ENCODE results near the gene TMEM154. TPM values are rescaled to one million over a fixed set of nuclear protein-coding genes. Genes with fewer than 3 reads are reported as not detected.
A peak's percentile ranks its signal among the peaks of the same experiment; 100 is the strongest.

TMEM154 gene
- total RNA-seq, 1 experiment from 2014 or later, result 41.5 TPM

GRCh38 chr4:152700151-152700550 is 20.4 kb upstream of the TMEM154 start:
- H3K4me3 Mint-ChIP-seq (ENCODE audit: unreplicated experiment), result no peak overlapping the region
- H3K9me3 Mint-ChIP-seq (ENCODE audit: unreplicated experiment), result peaks cover 7% of the 10 kb centered on the region
- H3K4me1 Mint-ChIP-seq (ENCODE audit: insufficient read depth, unreplicated experiment), result peaks cover 8% of the 10 kb centered on the region
- BruUV-seq (replicated peaks), result no TSS peak
- no peaks in the 10 kb centered on the region for H3K27me3 Mint-ChIP-seq (ENCODE audit: insufficient read depth, unreplicated experiment)
- DNase-seq (ENCODE audit: unreplicated experiment), result peak; percentile 60
- POLR2A ChIA-PET, result interaction anchor here (0.6 to 3.9 kb wide), 3 partner anchors 10 to 185 kb away, joined by 3 to 47 read pairs (median 4); partner anchors contain the start of gene TMEM154
- H3K27ac Mint-ChIP-seq (ENCODE audit: low read depth, unreplicated experiment), result no peak overlapping the region
- H3K36me3 Mint-ChIP-seq (ENCODE audit: insufficient read depth, unreplicated experiment), result no peaks in the 10 kb centered on the region
- TF ChIP-seq CTCF (IDR thresholded peaks at IDR 0.05; ENCODE audit: unreplicated experiment), result no peak
- intact Hi-C loops (cut with micrococcal nuclease), result no loop called here
- CTCF ChIA-PET, result interaction anchor here (0.6 to 1.4 kb wide), 2 partner anchors 25 to 35 kb away, joined by 3 to 4 read pairs; no protein-coding TSS in a partner anchor

- BruUV-seq (replicated peaks), result no TSS peak
- no peak overlapping the region for H3K4me3 Mint-ChIP-seq (ENCODE audit: unreplicated experiment)
- H3K27ac Mint-ChIP-seq (ENCODE audit: low read depth, unreplicated experiment), result no peak overlapping the region
- ChIA-PET CTCF (interaction anchor here (0.7 to 1.4 kb wide), 4 partner anchors 19 to 52 kb away, joined by 3 to 5 read pairs (median 4); no protein-coding TSS in a partner anchor), POLR2A (interaction anchor here (0.7 to 3.9 kb wide), 3 partner anchors 10 to 90 kb away, joined by 4 to 47 read pairs (median 5); partner anchors contain the start of gene TMEM154)
- H3K9me3 Mint-ChIP-seq (ENCODE audit: unreplicated experiment), result no peaks in the 10 kb centered on the region
- no peak for DNase-seq (ENCODE audit: unreplicated experiment)
- H3K36me3 Mint-ChIP-seq (ENCODE audit: insufficient read depth, unreplicated experiment), result no peaks in the 10 kb centered on the region
- no peak for TF ChIP-seq CTCF (IDR thresholded peaks at IDR 0.05; ENCODE audit: unreplicated experiment)
- intact Hi-C loops (cut with micrococcal nuclease), result no loop called here
- H3K4me1 Mint-ChIP-seq (ENCODE audit: insufficient read depth, unreplicated experiment), result peaks cover 8% of the 10 kb centered on the region
- no peaks in the 10 kb centered on the region for H3K27me3 Mint-ChIP-seq (ENCODE audit: insufficient read depth, unreplicated experiment)
Measured at GRCh38 chr4:152699313-152699712, 19.5 kb upstream of the TMEM154 start.

GRCh38 chr4:152698089-152698499 is 18.3 kb upstream of the TMEM154 start:
- DNase-seq (ENCODE audit: unreplicated experiment), result no peak
- Mint-ChIP-seq H3K36me3 (ENCODE audit: insufficient read depth, unreplicated experiment) (no peaks in the 10 kb centered on the region), H3K27ac (ENCODE audit: low read depth, unreplicated experiment) (no peak overlapping the region), H3K4me3 (ENCODE audit: unreplicated experiment) (no peak overlapping the region), H3K9me3 (ENCODE audit: unreplicated experiment) (no peaks in the 10 kb centered on the region), H3K27me3 (ENCODE audit: insufficient read depth, unreplicated experiment) (no peaks in the 10 kb centered on the region), H3K4me1 (ENCODE audit: insufficient read depth, unreplicated experiment) (peaks cover 8% of the 10 kb centered on the region)
- TF ChIP-seq CTCF (IDR thresholded peaks at IDR 0.05; ENCODE audit: unreplicated experiment), result no peak
- ChIA-PET POLR2A (interaction anchor here (1.0 to 3.9 kb wide), 3 partner anchors 20 to 81 kb away, joined by 3 to 47 read pairs (median 5); partner anchors contain the start of gene TMEM154), CTCF (interaction anchor here (0.6 kb wide), 1 partner anchor 1647 kb away, joined by 3 read pairs; no protein-coding TSS in a partner anchor)
- intact Hi-C loops (cut with micrococcal nuclease), result no loop called here
- no TSS peak for BruUV-seq (replicated peaks)

- ChIA-PET POLR2A (interaction anchor here (0.6 to 3.9 kb wide), 4 partner anchors 19 to 817 kb away, joined by 3 to 47 read pairs (median 4); partner anchors contain the start of gene TMEM154), CTCF (interaction anchor here (0.6 kb wide), 2 partner anchors 16 to 1647 kb away, joined by 3 read pairs; no protein-coding TSS in a partner anchor)
- Mint-ChIP-seq H3K4me3 (ENCODE audit: unreplicated experiment) (no peak overlapping the region), H3K27ac (ENCODE audit: low read depth, unreplicated experiment) (no peak overlapping the region), H3K4me1 (ENCODE audit: insufficient read depth, unreplicated experiment) (peaks cover 8% of the 10 kb centered on the region), H3K9me3 (ENCODE audit: unreplicated experiment) (no peaks in the 10 kb centered on the region), H3K36me3 (ENCODE audit: insufficient read depth, unreplicated experiment) (no peaks in the 10 kb centered on the region), H3K27me3 (ENCODE audit: insufficient read depth, unreplicated experiment) (no peaks in the 10 kb centered on the region)
- no TSS peak for BruUV-seq (replicated peaks)
- peak; percentile 77 for DNase-seq (ENCODE audit: unreplicated experiment)
- intact Hi-C loops (cut with micrococcal nuclease), result no loop called here
- no peak for TF ChIP-seq CTCF (IDR thresholded peaks at IDR 0.05; ENCODE audit: unreplicated experiment)
Measured at GRCh38 chr4:152697284-152698088, 17.7 kb upstream of the TMEM154 start.
